MM.1S (cell line): Measurements from ENCODE around the gene RAVER1.

Experiments
- DNase-seq: peaks from one replicate; pipeline ENCODE4 v3.0.0-alpha.2; 2015
- H2AFZ ChIP-seq: fragments of 300-600 bp; sonication (generic); 2 replicates; pipeline ENCODE4 v1.6.0; 2016; ENCODE audit warnings: antibody characterized with exemption, low read length
- H3F3A ChIP-seq: fragments of 300-600 bp; sonication (generic); 2 replicates; pipeline ENCODE4 v1.6.1; 2016; ENCODE audit warnings: mild to moderate bottlenecking, antibody characterized with exemption, low read length, moderate library complexity, mixed read lengths; ENCODE audit not compliant: insufficient read depth
- H3K27ac ChIP-seq: fragments of 300-600 bp; sonication (generic); 2 replicates; pipeline ENCODE4 v1.5.1; 2016; ENCODE audit warnings: mild to moderate bottlenecking, low read length
- H3K27me3 ChIP-seq: fragments of 300-600 bp; sonication (generic); replicated peaks from 2 replicates; pipeline ENCODE4 v1.6.0; 2016; ENCODE audit warnings: low read length; ENCODE audit not compliant: insufficient read depth
- H3K36me3 ChIP-seq: fragments of 300-600 bp; sonication (generic); replicated peaks from 2 replicates; pipeline ENCODE4 v1.6.1; 2016; ENCODE audit warnings: mild to moderate bottlenecking, low read length, mixed read lengths; ENCODE audit not compliant: insufficient read depth
- H3K4me1 ChIP-seq: fragments of 300-600 bp; sonication (generic); 2 replicates; pipeline ENCODE4 v1.6.1; 2016; ENCODE audit warnings: low read length, mixed read lengths
- H3K4me2 ChIP-seq: fragments of 300-600 bp; sonication (generic); 2 replicates; pipeline ENCODE4 v1.6.0; 2016; ENCODE audit warnings: low read depth, low read length
- H3K4me3 ChIP-seq: fragments of 300-600 bp; sonication (generic); 2 replicates; pipeline ENCODE4 v1.5.1; 2016; ENCODE audit warnings: low read length, mixed read lengths
- H3K79me2 ChIP-seq: fragments of 300-600 bp; sonication (generic); 2 replicates; pipeline ENCODE4 v1.6.1; 2016; ENCODE audit warnings: mixed run types, low read length, mixed read lengths
- H3K9ac ChIP-seq: fragments of 300-600 bp; sonication (generic); 2 replicates; pipeline ENCODE4 v1.6.1; 2016; ENCODE audit warnings: low read length, mixed read lengths
- H3K9me2 ChIP-seq: fragments of 300-600 bp; sonication (generic); replicated peaks from 2 replicates; pipeline ENCODE4 v1.6.1; 2016; ENCODE audit warnings: mild to moderate bottlenecking, low read length, mixed read lengths; ENCODE audit not compliant: insufficient read depth
- H3K9me3 ChIP-seq: fragments of 300-600 bp; sonication (generic); replicated peaks from 2 replicates; pipeline ENCODE4 v1.6.1; 2016; ENCODE audit warnings: mild to moderate bottlenecking, low read length, mixed read lengths; ENCODE audit not compliant: insufficient read depth
- H4K20me1 ChIP-seq: fragments of 300-600 bp; sonication (generic); 2 replicates; pipeline ENCODE4 v1.6.1; 2016; ENCODE audit warnings: mild to moderate bottlenecking, low read length, moderate library complexity, mixed read lengths; ENCODE audit not compliant: insufficient read depth
- EZH2 ChIP-seq: fragments of 300-600 bp; sonication (generic); optimal IDR thresholded peaks from 2 replicates; pipeline ENCODE3; 2017; ENCODE audit warnings: low read depth, mild to moderate bottlenecking, antibody characterized with exemption, low read length, mixed read lengths
- EZH2phosphoT487 ChIP-seq: fragments of 300-600 bp; sonication (generic); IDR thresholded peaks from 2 replicates; pipeline ENCODE4 v1.6.1; 2018; ENCODE audit warnings: antibody characterized with exemption, low read length
- TF ChIP-seq, protein P1 (sequence below): fragments of 300-600 bp; sonication (generic); IDR thresholded peaks from 2 replicates; pipeline ENCODE4 v1.5.1; 2016; ENCODE audit warnings: antibody characterized with exemption, low read length, mixed read lengths

Gene RAVER1

GRCh38 chr19:10270616-10271394 is 62.5 kb downstream of the RAVER1 start, which contains the start of gene ICAM1:
ICAM1 (plus strand) TSS chr19:10271120; CDS start chr19:10271160, 40 bp downstream.
- H4K20me1 ChIP-seq = no peaks in the 10 kb centered on the region
- no peaks in the 10 kb centered on the region for H3F3A ChIP-seq
- H3K36me3 ChIP-seq = no peaks in the 10 kb centered on the region
- TF ChIP-seq EZH2phosphoT487 (no peak), EZH2 (no peak)
- TF ChIP-seq, protein P1, sequence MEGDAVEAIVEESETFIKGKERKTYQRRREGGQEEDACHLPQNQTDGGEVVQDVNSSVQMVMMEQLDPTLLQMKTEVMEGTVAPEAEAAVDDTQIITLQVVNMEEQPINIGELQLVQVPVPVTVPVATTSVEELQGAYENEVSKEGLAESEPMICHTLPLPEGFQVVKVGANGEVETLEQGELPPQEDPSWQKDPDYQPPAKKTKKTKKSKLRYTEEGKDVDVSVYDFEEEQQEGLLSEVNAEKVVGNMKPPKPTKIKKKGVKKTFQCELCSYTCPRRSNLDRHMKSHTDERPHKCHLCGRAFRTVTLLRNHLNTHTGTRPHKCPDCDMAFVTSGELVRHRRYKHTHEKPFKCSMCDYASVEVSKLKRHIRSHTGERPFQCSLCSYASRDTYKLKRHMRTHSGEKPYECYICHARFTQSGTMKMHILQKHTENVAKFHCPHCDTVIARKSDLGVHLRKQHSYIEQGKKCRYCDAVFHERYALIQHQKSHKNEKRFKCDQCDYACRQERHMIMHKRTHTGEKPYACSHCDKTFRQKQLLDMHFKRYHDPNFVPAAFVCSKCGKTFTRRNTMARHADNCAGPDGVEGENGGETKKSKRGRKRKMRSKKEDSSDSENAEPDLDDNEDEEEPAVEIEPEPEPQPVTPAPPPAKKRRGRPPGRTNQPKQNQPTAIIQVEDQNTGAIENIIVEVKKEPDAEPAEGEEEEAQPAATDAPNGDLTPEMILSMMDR = no peak
- peak within 1 kb of the TSS; percentile 57 for H3K4me3 ChIP-seq
- 0 out of 2 replicates have a peak, but pooled peaks cover 13% of the 10 kb centered on the region for H3K4me1 ChIP-seq
- H3K4me2 ChIP-seq = peak within 1 kb of the TSS; percentile 98
- peak within 1 kb of the TSS; percentile 36 for H3K9ac ChIP-seq
- H3K9me2 ChIP-seq = no peaks in the 10 kb centered on the region
- peak within 1 kb of the TSS; percentile 46 for H3K27ac ChIP-seq
- peak; percentile 86 for DNase-seq
- H3K79me2 ChIP-seq = peaks cover 8% of the 10 kb centered on the region; the same call in 1 of the 2 replicates
- H3K27me3 ChIP-seq = no peaks in the 10 kb centered on the region
- no peaks in the 10 kb centered on the region for H3K9me3 ChIP-seq
- peak within 1 kb of the TSS; percentile 81 for H2AFZ ChIP-seq

- 0 out of 2 replicates have a peak, but pooled peaks cover 13% of the 10 kb centered on the region for H3K4me1 ChIP-seq
- peak overlapping the region; percentile 36; the same call in 1 of the 2 replicates for H3K9ac ChIP-seq
- peak overlapping the region; percentile 81 for H2AFZ ChIP-seq
Observed at GRCh38 chr19:10270180-10270615, 63.1 kb downstream of the RAVER1 start.

DNA sequence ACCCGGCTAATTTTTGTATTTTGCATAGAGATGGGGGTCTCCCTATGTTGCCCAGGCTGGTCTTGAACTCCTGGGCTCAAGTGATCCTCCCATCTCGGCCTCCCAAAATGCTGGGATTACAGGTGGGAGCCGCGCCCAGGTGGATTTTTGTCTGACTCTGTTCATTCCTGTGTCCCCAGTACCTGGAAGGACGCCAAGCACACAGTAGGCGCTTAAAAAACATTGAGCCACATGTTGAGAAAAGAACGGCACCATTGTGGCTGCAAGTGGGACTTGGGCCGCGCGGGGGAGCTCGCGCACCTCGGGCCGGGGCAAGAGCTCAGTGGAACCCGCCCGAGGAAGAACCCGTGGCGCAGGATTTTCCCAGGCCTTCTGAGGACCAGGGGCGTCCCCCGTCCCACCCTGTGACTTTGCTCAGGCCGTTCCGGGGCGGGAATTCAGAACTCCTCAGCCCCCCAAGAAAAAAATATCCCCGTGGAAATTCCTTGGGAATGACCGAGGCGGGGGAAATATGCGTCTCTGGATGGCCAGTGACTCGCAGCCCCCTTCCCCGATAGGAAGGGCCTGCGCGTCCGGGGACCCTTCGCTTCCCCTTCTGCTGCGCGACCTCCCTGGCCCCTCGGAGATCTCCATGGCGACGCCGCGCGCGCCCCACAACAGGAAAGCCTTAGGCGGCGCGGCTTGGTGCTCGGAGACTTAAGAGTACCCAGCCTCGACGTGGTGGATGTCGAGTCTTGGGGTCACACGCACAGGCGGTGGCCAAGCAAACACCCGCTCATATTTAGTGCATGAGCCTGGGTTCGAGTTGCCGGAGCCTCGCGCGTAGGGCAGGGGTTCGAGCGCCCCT is 63.8 kb downstream of the RAVER1 start:
- peaks cover 8% of the 10 kb centered on the region; the same call in 1 of the 2 replicates for H3K79me2 ChIP-seq
- H2AFZ ChIP-seq = peak overlapping the region; percentile 81
- H3K9me2 ChIP-seq = no peaks in the 10 kb centered on the region
- no peaks in the 10 kb centered on the region for H4K20me1 ChIP-seq
- H3K4me2 ChIP-seq = peak overlapping the region; percentile 98
- peak overlapping the region; percentile 36; the same call in 1 of the 2 replicates for H3K9ac ChIP-seq
- peak overlapping the region; percentile 57 for H3K4me3 ChIP-seq
- no peaks in the 10 kb centered on the region for H3K27me3 ChIP-seq
- DNase-seq = peak; percentile 74
- H3F3A ChIP-seq = no peaks in the 10 kb centered on the region
- H3K36me3 ChIP-seq = no peaks in the 10 kb centered on the region
- no peak for TF ChIP-seq EZH2phosphoT487
- TF ChIP-seq, protein P1 = peak; percentile 90
- TF ChIP-seq EZH2 = no peak
- H3K27ac ChIP-seq = peak overlapping the region; percentile 46; the same call in 1 of the 2 replicates
- H3K4me1 ChIP-seq = 0 out of 2 replicates have a peak, but pooled peaks cover 13% of the 10 kb centered on the region
- H3K9me3 ChIP-seq = no peaks in the 10 kb centered on the region

More at GRCh38 chr19:10270180-10270615, 63.1 kb downstream of the RAVER1 start:
- H3F3A ChIP-seq = no peaks in the 10 kb centered on the region
- peak; percentile 41 for DNase-seq
- H3K36me3 ChIP-seq = no peaks in the 10 kb centered on the region
- no peaks in the 10 kb centered on the region for H3K27me3 ChIP-seq
- H3K79me2 ChIP-seq = peaks cover 8% of the 10 kb centered on the region; the same call in 1 of the 2 replicates
- no peaks in the 10 kb centered on the region for H3K9me3 ChIP-seq
- H3K27ac ChIP-seq = peak overlapping the region; percentile 46; the same call in 1 of the 2 replicates
- H3K9me2 ChIP-seq = no peaks in the 10 kb centered on the region
- peak overlapping the region; percentile 57 for H3K4me3 ChIP-seq
- H4K20me1 ChIP-seq = no peaks in the 10 kb centered on the region
- peak overlapping the region; percentile 98 for H3K4me2 ChIP-seq
- TF ChIP-seq, protein P1 = no peak
- TF ChIP-seq EZH2phosphoT487 (no peak), EZH2 (no peak)
